Spleen (tissue), 11 donors: ENCODE results near the gene ST3GAL3. TPM values are rescaled to one million over a fixed set of nuclear protein-coding genes. Genes with fewer than 3 reads are reported as not detected.

ENCODE experiments used
- DNase-seq: peaks from one replicate; pipeline ENCODE4 v3.0.0-alpha.2; 2020
- H3K27ac ChIP-seq, 8 donors: fragments of 200-600 bp; sonication (generic) in 7 of 8; 1 replicate in 4 of 8; 2 replicates in 4 of 8; pipeline versions ENCODE4 v1.5.0 to v1.8.0; 2016 to 2021; ENCODE audit warnings: inconsistent platforms in 4 of 8, mild to moderate bottlenecking in 4 of 8, moderate library complexity in 1 of 8
- H3K27me3 ChIP-seq, 7 donors: fragments of 200-600 bp; sonication (generic) in 6 of 7; replicated peaks in 1 of 7; 1 replicate in 4 of 7; 2 replicates in 3 of 7; pipeline versions ENCODE4 v1.5.0 to v1.8.0; 2016 to 2021; ENCODE audit warnings: inconsistent platforms in 3 of 7, mild to moderate bottlenecking in 1 of 7
- H3K36me3 ChIP-seq, 6 donors: fragments of 200-600 bp; sonication (generic) in 5 of 6; 1 replicate in 4 of 6; 2 replicates in 2 of 6; pipeline versions ENCODE4 v1.5.0 to v1.8.0; 2016 to 2021; ENCODE audit warnings: inconsistent platforms in 2 of 6
- H3K4me1 ChIP-seq, 6 donors: fragments of 200-600 bp; sonication (generic) in 5 of 6; 1 replicate in 3 of 6; 2 replicates in 3 of 6; pipeline versions ENCODE4 v1.5.0 to v1.8.0; 2016 to 2021; ENCODE audit warnings: inconsistent platforms in 3 of 6
- H3K4me3 ChIP-seq, 8 donors: fragments of 200-600 bp; sonication (generic) in 7 of 8; 1 replicate in 4 of 8; 2 replicates in 4 of 8; pipeline versions ENCODE4 v1.5.0 to v1.8.0; 2016 to 2021; ENCODE audit warnings: inconsistent platforms in 4 of 8, mild to moderate bottlenecking in 4 of 8, moderate library complexity in 2 of 8
- H3K9me3 ChIP-seq, 8 donors: fragments of 200-600 bp; sonication (generic) in 7 of 8; 1 replicate in 4 of 8; 2 replicates in 4 of 8; pipeline versions ENCODE4 v1.5.0 to v1.8.0; 2016 to 2021; ENCODE audit warnings: inconsistent platforms in 4 of 8
- POLR2A ChIP-seq, 3 donors: fragments of 450-650 bp; IDR thresholded peaks; one replicate each; pipeline ENCODE4 v1.5.1; 2017; ENCODE audit warnings: antibody characterized with exemption in 3 of 3, mild to moderate bottlenecking in 1 of 3
- POLR2AphosphoS5 ChIP-seq, 3 donors: sonication (generic); formaldehyde crosslinking; IDR thresholded peaks; one replicate each; pipeline ENCODE4 v1.5.1; 2017; ENCODE audit warnings: antibody characterized with exemption in 3 of 3
- WGBS, 5 donors: extraction: QIAGEN DNeasy Blood & Tissue Kit in 3 of 5; methylation state at CpG; one replicate each; pipeline versions ENCODE4 v1.1.5 to v1.1.7; 2013 to 2018; 5-methylcytosine and 5-hydroxymethylcytosine counted together
- intact Hi-C: fragments of 100-400 bp; cut with DNase I; formaldehyde crosslinking; loops from one replicate; pipeline ENCODE4 v1.15.0; 2023; ENCODE audit warnings: low total_unique reads
- polyA plus RNA-seq, 3 donors: library from polyadenylated mRNA; stranded (reverse); fragments of 200-250 nt; gene quantifications; one replicate each; pipeline ENCODE4 v1.2.1, GENCODE V29; 2013
- total RNA-seq, 7 donors: library from RNA; depleted of rRNA in 3 of 7; stranded (reverse); fragments of >200 nt in 3 of 7; fragmentation: NEBNext Ultra II Directional in 4 of 7; extraction: Animal tissue kit (Norgen Biotek cat#: 25700) in 4 of 7; gene quantifications; one replicate each; pipeline versions ENCODE4 v1.1.0 to v1.2.1, GENCODE V29; 2016 to 2021
- TF ChIP-seq, protein P1 (sequence below), 11 experiments: fragments of 200-600 bp in 7 of 11; fragments of 450-650 bp in 4 of 11; sonication (generic) in 4 of 11; IDR thresholded peaks in 8 of 11; conservative IDR thresholded peaks in 3 of 11; 1 replicate in 7 of 11; 2 replicates in 4 of 11; pipeline versions ENCODE4 v1.4.0 to v1.8.0; 2016 to 2021; ENCODE audit warnings: antibody characterized with exemption in 11 of 11, inconsistent platforms in 4 of 11, mild to moderate bottlenecking in 1 of 11
- donor health status: healthy with polysubstance abuse.
- donor health status: DM: no; HTN: no; CAD: no; lungs with moderate emphysema.
- donor health status: DM: no; HTN: no; CAD: no.
- donor health status: Bipolar disorder and iron deficiency.
- donor health status: healthy.
- donor health status: DM: no; HTN: no; CAD: no.
- donor health status: DM: yes; HTN: yes; CAD: no.

Gene ST3GAL3
- total and polyA plus RNA-seq, 10 donors = 6.4 to 34.3 (median 21.0) TPM

DNA sequence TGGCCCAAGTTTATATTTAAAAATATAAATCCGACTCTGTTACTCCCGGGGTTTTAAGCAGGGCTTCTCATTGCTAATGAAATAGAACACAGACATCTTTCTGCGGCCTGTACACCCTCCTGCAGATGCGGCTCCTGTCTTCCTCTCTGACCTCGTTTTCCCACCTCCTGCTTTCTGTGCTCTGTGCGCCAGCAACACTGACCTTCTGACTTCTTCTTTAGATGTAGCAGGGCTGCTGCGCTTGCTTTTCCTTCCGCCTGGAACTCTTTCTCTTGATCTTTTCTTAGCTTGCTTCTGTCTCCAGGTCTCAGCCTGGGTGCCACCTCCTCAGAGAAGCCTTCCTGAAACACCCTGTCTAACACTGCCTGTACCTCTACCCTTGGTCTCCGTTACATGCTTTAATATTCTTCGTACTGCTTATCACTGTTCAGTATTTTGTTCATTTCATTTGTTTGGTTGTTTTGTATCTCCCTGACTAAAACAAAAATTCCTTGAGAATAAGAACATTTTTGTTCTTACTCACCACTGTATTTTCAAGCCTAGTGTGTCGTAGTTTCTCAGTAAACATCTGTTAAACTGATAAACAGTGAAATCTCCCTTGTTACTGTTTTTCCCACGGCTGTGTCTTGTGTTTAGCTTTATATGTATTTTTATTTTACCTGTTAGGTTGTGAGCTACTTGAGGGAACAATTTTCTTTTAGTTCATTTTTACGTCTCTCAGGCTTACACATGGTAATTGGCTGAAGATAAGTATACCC, 79.0 kb downstream of the ST3GAL3 start:
- TF ChIP-seq POLR2A (IDR thresholded peaks at IDR 0.05) (no peak), POLR2AphosphoS5 (IDR thresholded peaks at IDR 0.05) (no peak)
- TF ChIP-seq, protein P1, sequence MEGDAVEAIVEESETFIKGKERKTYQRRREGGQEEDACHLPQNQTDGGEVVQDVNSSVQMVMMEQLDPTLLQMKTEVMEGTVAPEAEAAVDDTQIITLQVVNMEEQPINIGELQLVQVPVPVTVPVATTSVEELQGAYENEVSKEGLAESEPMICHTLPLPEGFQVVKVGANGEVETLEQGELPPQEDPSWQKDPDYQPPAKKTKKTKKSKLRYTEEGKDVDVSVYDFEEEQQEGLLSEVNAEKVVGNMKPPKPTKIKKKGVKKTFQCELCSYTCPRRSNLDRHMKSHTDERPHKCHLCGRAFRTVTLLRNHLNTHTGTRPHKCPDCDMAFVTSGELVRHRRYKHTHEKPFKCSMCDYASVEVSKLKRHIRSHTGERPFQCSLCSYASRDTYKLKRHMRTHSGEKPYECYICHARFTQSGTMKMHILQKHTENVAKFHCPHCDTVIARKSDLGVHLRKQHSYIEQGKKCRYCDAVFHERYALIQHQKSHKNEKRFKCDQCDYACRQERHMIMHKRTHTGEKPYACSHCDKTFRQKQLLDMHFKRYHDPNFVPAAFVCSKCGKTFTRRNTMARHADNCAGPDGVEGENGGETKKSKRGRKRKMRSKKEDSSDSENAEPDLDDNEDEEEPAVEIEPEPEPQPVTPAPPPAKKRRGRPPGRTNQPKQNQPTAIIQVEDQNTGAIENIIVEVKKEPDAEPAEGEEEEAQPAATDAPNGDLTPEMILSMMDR (IDR thresholded peaks at IDR 0.05 in 8 of 11, conservative IDR thresholded peaks at IDR 0.05 in 3 of 11) = no peak
- no peak for DNase-seq
- H3K27ac ChIP-seq = no peak overlapping the region
- H3K9me3 ChIP-seq = no peaks in the 10 kb centered on the region
- H3K27me3 ChIP-seq = no peaks in the 10 kb centered on the region
- peaks cover 0 to 33% (median 2%) of the 10 kb centered on the region in 6 donors for H3K4me1 ChIP-seq
- intact Hi-C loops = no loop called here
- WGBS, 5 donors = 81 to 85% (median 83%) methylated on average over 13 of the region's 13 CpGs
- H3K4me3 ChIP-seq = no peak overlapping the region
- H3K36me3 ChIP-seq = no peaks in the 10 kb centered on the region

DNA sequence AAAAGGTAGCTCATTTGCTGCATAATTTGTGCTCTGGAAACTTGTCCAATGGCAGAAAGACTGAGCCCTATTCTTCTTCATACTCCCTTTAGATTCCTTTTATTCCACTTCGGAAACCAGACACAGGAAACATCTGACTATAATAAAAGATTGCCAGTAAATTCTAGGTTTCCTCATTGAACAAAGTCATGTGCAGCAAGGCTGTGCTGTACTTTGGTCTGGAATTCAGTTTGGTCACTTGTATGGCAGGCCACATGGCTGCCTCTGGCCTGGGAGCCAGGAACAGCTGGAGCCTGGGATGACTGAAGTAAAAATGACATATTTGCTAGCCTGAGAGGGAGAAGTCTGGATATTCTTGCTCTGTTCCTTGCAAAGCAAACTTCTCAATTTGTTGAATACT, 79.6 kb downstream of the ST3GAL3 start:
- Histone ChIP-seq H3K9me3 (no peaks in the 10 kb centered on the region), H3K36me3 (no peaks in the 10 kb centered on the region), H3K4me1 (peaks cover 0 to 28% (median 2%) of the 10 kb centered on the region in 6 donors), H3K4me3 (no peak overlapping the region), H3K27ac (no peak overlapping the region), H3K27me3 (no peaks in the 10 kb centered on the region)
- DNase-seq = no peak
- TF ChIP-seq POLR2AphosphoS5 (IDR thresholded peaks at IDR 0.05) = no peak
- no peak for TF ChIP-seq POLR2A (IDR thresholded peaks at IDR 0.05)
- TF ChIP-seq, protein P1 (IDR thresholded peaks at IDR 0.05 in 8 of 11, conservative IDR thresholded peaks at IDR 0.05 in 3 of 11) = no peak
- intact Hi-C loops = no loop called here
- 8 to 32% (median 21%) methylated on average over 1 of the region's 1 CpG for WGBS, 5 donors

DNA sequence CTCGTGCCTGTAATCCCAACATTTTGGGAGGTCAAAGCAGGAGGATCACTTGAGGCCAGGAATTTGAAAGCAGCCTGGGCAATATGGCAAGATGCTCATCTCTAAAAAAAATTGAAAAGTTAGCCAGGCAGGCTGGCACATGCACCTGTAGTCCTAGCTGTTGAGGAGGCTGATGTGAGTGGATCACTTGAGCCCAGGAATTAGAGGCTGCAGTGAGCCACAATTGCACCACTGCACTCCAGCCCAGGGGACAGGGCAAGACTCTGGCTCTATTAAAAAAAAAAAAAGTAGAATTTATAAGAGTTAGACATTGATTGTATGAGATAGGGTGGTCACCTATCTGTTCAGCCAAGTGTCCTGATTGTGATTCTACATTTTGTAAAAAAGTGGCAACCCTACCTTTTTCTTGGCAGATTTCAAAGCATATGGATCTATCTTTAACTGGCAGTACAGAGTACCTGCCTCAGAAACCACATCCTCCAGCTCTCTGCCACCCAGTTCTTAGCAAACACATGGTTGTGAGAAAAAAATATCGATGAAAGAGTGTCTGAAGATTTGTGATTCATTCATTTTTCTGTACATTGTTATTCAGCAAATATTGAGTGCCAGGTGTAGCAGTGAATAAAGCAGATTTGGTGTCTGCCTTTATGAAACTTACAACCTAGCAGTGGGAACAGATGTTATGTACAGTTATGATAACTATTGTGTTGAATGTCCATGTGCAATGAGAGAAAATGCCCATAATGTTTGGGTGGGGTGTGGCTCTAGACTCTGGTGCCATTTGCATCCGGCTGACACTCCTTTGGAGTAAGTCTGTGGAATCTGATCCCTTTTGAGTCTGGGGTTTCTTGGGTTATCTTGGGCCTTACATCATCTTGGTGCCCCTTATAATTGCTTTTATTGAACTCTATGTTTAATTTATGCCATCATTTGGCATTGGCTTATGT, 82.5 kb downstream of the ST3GAL3 start:
- Histone ChIP-seq H3K27ac (no peak overlapping the region), H3K9me3 (no peaks in the 10 kb centered on the region), H3K4me3 (no peak overlapping the region), H3K36me3 (peaks cover 0 to 16% (median 0%) of the 10 kb centered on the region in 6 donors), H3K27me3 (no peaks in the 10 kb centered on the region), H3K4me1 (peaks cover 0 to 27% (median 0%) of the 10 kb centered on the region in 6 donors)
- intact Hi-C loops = no loop called here
- WGBS, 5 donors = 74 to 81% (median 76%) methylated on average over 3 of the region's 3 CpGs
- TF ChIP-seq POLR2AphosphoS5 (IDR thresholded peaks at IDR 0.05) (no peak), POLR2A (IDR thresholded peaks at IDR 0.05) (no peak)
- TF ChIP-seq, protein P1 (IDR thresholded peaks at IDR 0.05 in 8 of 11, conservative IDR thresholded peaks at IDR 0.05 in 3 of 11) = no peak
- DNase-seq = no peak

DNA sequence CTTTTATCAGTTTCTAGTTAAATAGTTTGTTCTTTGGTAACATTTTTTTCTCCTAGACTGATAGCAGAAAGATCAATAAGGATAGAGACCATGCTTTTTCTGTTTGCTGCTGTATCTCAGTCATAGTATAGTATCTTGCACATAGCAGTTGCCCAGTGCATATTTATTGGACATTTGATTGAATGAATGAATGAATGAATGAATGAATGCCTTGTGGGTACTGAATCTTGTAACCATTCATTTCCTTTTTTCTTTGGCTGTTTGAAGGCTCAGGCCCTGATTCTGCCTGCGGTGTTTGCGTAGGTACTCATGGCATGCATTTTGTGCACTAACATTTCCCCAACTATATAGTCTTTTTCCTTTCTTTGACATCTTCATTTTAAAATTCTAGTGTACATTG, 83.9 kb downstream of the ST3GAL3 start:
- H3K36me3 ChIP-seq = peaks cover 0 to 19% (median 0%) of the 10 kb centered on the region in 6 donors
- no peak overlapping the region for H3K27ac ChIP-seq
- no peaks in the 10 kb centered on the region for H3K27me3 ChIP-seq
- no peak for DNase-seq
- TF ChIP-seq, protein P1 (IDR thresholded peaks at IDR 0.05 in 8 of 11, conservative IDR thresholded peaks at IDR 0.05 in 3 of 11) = no peak
- no peak for TF ChIP-seq POLR2A (IDR thresholded peaks at IDR 0.05)
- no peak for TF ChIP-seq POLR2AphosphoS5 (IDR thresholded peaks at IDR 0.05)
- no peaks in the 10 kb centered on the region for H3K9me3 ChIP-seq
- intact Hi-C loops = no loop called here
- H3K4me3 ChIP-seq = no peak overlapping the region
- peaks cover 0 to 25% (median 0%) of the 10 kb centered on the region in 6 donors for H3K4me1 ChIP-seq
- WGBS, 5 donors = 91 to 100% (median 98%) methylated on average over 2 of the region's 2 CpGs
